ENCODE data around the gene RAF1. TPM values are rescaled to one million over a fixed set of nuclear protein-coding genes. Genes with fewer than 3 reads are reported as not detected.

Gene RAF1
- total RNA-seq, 1 experiment from 2014 or later = 64.3 TPM

- ChIA-PET RAD21 (ENCODE audit: low non-redundant PET in 1 of 2, low total read pairs in 2 of 2, uncharacterized antibody in 2 of 2, unreplicated experiment in 2 of 2) (no interaction called here), CTCF (no interaction called here)
These were observed 81.2 kb downstream of the RAF1 start for GRCh38 chr3:12582730-12583129.

More at GRCh38 chr3:12582730-12583129, 81.2 kb downstream of the RAF1 start:
- H3K36me3 ChIP-seq (ENCODE audit: control insufficient read depth in 1 of 2, insufficient read depth in 2 of 2, low read length in 2 of 2) = peaks cover 41 to 70% of the 10 kb centered on the region in 2 experiments
- ATAC-seq = no peak
- TF ChIP-seq TCF7L2 (IDR thresholded peaks at IDR 0.05; ENCODE audit: borderline replicate concordance, extremely low read depth, insufficient read depth, insufficient read length) (no peak), YY1 (IDR thresholded peaks at IDR 0.05; ENCODE audit: extremely low read depth, insufficient replicate concordance, low read depth, low read length) (no peak), ZFX (IDR thresholded peaks at IDR 0.05) (no peak), SP1 (IDR thresholded peaks at IDR 0.05; ENCODE audit: low read depth) (no peak), SIN3A (IDR thresholded peaks at IDR 0.05; ENCODE audit: low read depth) (no peak), REST (IDR thresholded peaks at IDR 0.05; ENCODE audit: low read depth) (no peak), JUND (IDR thresholded peaks at IDR 0.05) (no peak)
- no peaks in the 10 kb centered on the region; the same call in 1 of the 2 replicates for H4K20me1 ChIP-seq (ENCODE audit: insufficient read depth)
- H3K27me3 ChIP-seq (ENCODE audit: insufficient read depth, low read length) = no peaks in the 10 kb centered on the region
- intact Hi-C loops (cut with micrococcal nuclease) = no loop called here
- DNase-seq (ENCODE audit: low read depth, low spot score) = no peak
- POLR2A ChIA-PET = no interaction called here
- no peaks in the 10 kb centered on the region for H3K9me2 ChIP-seq (ENCODE audit: insufficient read depth)
- H3K79me2 ChIP-seq (ENCODE audit: insufficient read depth, low read length) = peaks cover 3% of the 10 kb centered on the region; the same call in 1 of the 2 replicates
- H3K9me3 ChIP-seq (ENCODE audit: control insufficient read depth in 1 of 2, insufficient read depth in 1 of 2, low read depth in 1 of 2, low read length in 2 of 2) = no peaks in the 10 kb centered on the region
- no peak overlapping the region for H3K4me2 ChIP-seq (ENCODE audit: low read length)
- H3K27ac ChIP-seq (ENCODE audit: low read depth, low read length) = no peak overlapping the region
- no peak overlapping the region for H2AFZ ChIP-seq (ENCODE audit: low read depth, low read length, poor library complexity, severe bottlenecking)
- H3K9ac ChIP-seq (ENCODE audit: low read length) = no peak overlapping the region
- no peaks in the 10 kb centered on the region for H3K4me1 ChIP-seq (ENCODE audit: control insufficient read depth in 1 of 2, insufficient read depth in 2 of 2, low read length in 2 of 2)
- no peak overlapping the region for H3K4me3 ChIP-seq (replicated peaks in 1 of 2; ENCODE audit: low read depth in 1 of 2, low read length in 2 of 2)
- no TSS peak for BruUV-seq (replicated peaks)
